ENCODE data around the gene KCNIP1.
A peak's percentile ranks its signal among the peaks of the same experiment; 100 is the strongest.

Gene KCNIP1

DNA sequence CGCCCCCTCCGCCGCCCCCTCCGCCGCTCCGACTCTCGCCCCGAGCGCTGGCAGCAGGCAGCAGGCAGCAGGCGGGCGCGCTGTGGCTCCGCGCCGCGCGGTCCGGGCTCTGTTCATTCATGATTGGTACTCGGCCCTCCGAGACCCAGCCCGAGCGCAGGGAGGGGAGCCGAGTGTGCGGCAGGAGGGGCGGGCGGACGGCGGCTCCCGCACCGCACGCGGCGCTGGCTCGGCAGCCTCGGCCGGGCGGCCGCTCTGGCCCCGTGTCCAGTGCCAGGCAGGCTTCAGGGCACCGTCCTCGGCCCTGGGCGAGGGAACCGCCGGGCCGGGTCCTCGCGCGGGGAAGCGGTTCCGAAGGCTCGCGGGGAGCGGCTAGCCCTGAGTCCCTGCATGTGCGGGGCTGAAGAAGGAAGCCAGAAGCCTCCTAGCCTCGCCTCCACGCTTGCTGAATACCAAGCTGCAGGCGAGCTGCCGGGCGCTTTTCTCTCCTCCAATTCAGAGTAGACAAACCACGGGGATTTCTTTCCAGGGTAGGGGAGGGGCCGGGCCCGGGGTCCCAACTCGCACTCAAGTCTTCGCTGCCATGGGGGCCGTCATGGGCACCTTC is at the start of gene KCNIP1:
KCNIP1 (plus strand) TSS at position 31 of the 607 bp plus-strand sequence.
- H3K4me3 ChIP-seq (ENCODE audit: low read depth, low read length): peak within 1 kb of the TSS; percentile 1
- DNase-seq (ENCODE audit: low read depth, low spot score): no peak
- TF ChIP-seq, protein P1, sequence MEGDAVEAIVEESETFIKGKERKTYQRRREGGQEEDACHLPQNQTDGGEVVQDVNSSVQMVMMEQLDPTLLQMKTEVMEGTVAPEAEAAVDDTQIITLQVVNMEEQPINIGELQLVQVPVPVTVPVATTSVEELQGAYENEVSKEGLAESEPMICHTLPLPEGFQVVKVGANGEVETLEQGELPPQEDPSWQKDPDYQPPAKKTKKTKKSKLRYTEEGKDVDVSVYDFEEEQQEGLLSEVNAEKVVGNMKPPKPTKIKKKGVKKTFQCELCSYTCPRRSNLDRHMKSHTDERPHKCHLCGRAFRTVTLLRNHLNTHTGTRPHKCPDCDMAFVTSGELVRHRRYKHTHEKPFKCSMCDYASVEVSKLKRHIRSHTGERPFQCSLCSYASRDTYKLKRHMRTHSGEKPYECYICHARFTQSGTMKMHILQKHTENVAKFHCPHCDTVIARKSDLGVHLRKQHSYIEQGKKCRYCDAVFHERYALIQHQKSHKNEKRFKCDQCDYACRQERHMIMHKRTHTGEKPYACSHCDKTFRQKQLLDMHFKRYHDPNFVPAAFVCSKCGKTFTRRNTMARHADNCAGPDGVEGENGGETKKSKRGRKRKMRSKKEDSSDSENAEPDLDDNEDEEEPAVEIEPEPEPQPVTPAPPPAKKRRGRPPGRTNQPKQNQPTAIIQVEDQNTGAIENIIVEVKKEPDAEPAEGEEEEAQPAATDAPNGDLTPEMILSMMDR (IDR thresholded peaks at IDR 0.05; ENCODE audit: low read depth, low read length): no peak
- in situ Hi-C loops (cut with HindIII; ENCODE audit: low sequenced_read_pairs): no loop called here

- no peak overlapping the region for H3K4me3 ChIP-seq (ENCODE audit: low read depth, low read length)
- in situ Hi-C loops (cut with HindIII; ENCODE audit: low sequenced_read_pairs): no loop called here
- TF ChIP-seq, protein P1 (IDR thresholded peaks at IDR 0.05; ENCODE audit: low read depth, low read length): no peak
- DNase-seq (ENCODE audit: low read depth, low spot score): no peak
Observed at GRCh38 chr5:170463426-170463825, 40.4 kb upstream of the KCNIP1 start.

DNA sequence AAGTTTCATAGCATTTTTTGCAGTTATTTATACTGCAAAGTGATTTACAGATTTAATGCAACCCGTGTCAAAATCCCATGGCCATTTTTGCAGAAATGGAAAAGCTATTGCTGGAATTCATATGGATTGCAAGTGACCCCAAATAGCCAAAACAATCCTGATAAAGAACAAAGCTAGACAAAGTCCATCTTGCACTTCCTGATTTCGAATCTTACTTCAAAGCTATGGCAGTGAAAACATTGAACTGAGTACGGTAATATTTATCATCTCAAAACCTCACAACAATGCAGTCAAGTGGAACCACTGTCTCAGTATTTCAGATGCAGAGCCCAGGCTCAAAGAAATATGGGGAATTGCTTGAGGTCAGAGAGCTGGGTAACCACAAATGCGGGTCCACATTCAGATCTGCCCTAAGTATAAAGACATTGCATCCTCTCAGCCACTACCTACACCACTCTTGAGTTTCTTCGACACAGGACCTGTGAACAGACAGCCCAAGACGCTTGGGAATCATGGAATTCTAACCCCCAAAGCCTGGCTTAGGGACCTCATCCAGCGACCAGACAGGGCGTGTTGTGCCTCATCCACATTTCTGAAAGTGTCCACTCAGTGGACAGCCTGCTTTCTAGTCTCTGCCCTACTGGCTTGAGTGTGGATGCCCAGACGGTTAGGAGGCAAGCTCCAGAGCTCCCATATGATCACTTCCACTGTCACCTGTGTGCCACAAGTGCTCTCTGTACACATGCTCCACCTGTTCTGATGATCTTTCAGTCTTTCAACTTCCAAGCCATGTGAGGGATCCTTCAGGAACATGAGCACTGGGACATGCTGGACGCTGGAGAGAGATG is 39.3 kb upstream of the KCNIP1 start:
- no peak overlapping the region for H3K4me3 ChIP-seq (ENCODE audit: low read depth, low read length)
- TF ChIP-seq, protein P1 (IDR thresholded peaks at IDR 0.05; ENCODE audit: low read depth, low read length): no peak
- no peak for DNase-seq (ENCODE audit: low read depth, low spot score)
- in situ Hi-C loops (cut with HindIII; ENCODE audit: low sequenced_read_pairs): no loop called here

- in situ Hi-C loops (cut with HindIII; ENCODE audit: low sequenced_read_pairs): no loop called here
- TF ChIP-seq, protein P1 (IDR thresholded peaks at IDR 0.05; ENCODE audit: low read depth, low read length): no peak
- no peak for DNase-seq (ENCODE audit: low read depth, low spot score)
- no peak overlapping the region for H3K4me3 ChIP-seq (ENCODE audit: low read depth, low read length)
Observed at GRCh38 chr5:170466553-170466952, 37.3 kb upstream of the KCNIP1 start.

GRCh38 chr5:170466988-170467707 is 36.7 kb upstream of the KCNIP1 start:
- peak; percentile 85 for DNase-seq (ENCODE audit: low read depth, low spot score)
- H3K4me3 ChIP-seq (ENCODE audit: low read depth, low read length): no peak overlapping the region
- TF ChIP-seq, protein P1 (IDR thresholded peaks at IDR 0.05; ENCODE audit: low read depth, low read length): no peak
- in situ Hi-C loops (cut with HindIII; ENCODE audit: low sequenced_read_pairs): no loop called here

DNA sequence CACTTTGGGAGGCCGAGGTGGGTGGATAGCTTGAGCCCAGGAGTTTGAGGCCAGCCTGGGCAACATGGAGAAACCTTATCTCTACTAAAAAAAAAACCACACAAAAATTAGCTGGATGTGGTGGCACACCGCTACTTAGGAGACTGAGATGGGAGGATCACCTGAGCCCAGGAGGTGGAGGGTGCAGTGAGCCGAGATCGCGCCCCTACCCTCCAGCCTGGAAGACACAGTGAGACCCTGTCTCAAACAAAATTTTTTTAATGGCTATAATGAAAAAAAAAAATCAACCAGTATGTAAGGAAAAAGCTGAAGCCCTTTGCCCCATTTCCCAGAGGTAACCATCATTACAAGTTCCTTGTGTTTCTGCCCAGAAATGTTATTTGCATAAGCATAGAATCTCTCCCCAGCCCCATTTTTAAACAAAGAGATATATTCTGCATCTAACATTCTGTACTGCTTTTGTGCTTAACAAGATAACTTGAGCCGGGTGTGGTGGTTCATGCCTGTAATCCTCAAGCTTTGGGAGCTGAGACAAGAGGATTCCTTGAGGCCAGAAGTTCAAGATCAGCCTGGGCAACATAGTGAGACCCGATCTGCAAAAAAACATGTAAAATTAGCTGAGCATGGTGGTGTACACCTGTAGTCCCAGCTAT is 35.1 kb upstream of the KCNIP1 start:
- no peak for DNase-seq (ENCODE audit: low read depth, low spot score)
- in situ Hi-C loops (cut with HindIII; ENCODE audit: low sequenced_read_pairs): no loop called here
- TF ChIP-seq, protein P1 (IDR thresholded peaks at IDR 0.05; ENCODE audit: low read depth, low read length): no peak
- H3K4me3 ChIP-seq (ENCODE audit: low read depth, low read length): no peak overlapping the region
